HG02840 (cell line): ENCODE measurements around the gene NFATC2IP.
"Not testable (repeated sequence)": the region's sequence is repeated elsewhere in the genome, so short reads cannot be mapped to it uniquely, and the experiment has no call there.

Experiments used
- ATAC-seq: cut with Tn5 transposase; IDR thresholded peaks from one replicate; pipeline ENCODE4 v1.9.1; 2021; ENCODE audit warnings: mild to moderate bottlenecking, moderate library complexity, moderate number of reproducible peaks; ENCODE audit not compliant: unreplicated experiment, low FRiP score

NFATC2IP gene

DNA sequence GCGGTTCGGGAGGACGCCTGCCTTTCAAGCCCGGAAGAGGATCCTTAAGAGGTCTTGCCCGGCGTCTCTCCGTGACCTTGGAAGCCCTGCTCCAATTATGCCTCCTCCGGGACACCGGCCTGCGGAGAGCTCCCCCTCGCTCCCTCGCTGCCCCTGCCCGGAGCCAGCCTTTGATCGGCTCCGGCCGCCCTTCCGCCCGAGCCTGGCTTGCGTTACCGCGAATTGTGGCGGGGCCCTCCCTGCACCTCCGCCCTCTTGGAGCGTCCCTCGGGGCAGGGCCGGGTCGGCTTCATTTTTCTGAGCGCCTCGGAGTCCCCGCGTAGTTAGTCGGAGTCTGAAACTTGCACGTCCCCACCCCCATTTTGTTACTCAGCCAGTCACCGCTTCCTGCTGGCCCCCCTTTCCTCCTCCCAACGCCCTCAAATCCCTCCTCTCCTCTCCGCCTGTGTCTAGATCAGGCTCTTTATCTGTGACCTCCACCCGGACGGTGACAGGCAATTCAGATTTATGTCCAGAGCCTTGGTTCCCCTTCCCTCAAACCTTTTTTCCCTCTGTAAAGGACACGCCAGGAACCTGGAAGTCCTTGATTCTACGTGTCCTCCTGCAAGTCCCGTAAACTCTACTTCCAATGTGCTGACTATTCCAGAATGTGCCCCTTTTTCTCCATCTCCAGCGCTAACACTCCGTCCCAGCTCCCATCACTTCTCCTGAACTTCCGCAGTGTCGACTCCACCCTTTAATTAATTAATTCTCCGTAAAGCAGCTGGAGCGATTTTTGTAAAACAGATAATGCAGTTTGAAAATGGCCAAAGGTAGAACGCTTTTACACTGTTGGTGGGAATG, 25.1 kb upstream of the NFATC2IP start:
- ATAC-seq, result peak; percentile 29

- ATAC-seq, result not testable (repeated sequence)
Measured at GRCh38 chr16:28926284-28926683, 24.5 kb upstream of the NFATC2IP start.

GRCh38 chr16:28927815-28928214, 22.9 kb upstream of the NFATC2IP start:
- no peak for ATAC-seq

DNA sequence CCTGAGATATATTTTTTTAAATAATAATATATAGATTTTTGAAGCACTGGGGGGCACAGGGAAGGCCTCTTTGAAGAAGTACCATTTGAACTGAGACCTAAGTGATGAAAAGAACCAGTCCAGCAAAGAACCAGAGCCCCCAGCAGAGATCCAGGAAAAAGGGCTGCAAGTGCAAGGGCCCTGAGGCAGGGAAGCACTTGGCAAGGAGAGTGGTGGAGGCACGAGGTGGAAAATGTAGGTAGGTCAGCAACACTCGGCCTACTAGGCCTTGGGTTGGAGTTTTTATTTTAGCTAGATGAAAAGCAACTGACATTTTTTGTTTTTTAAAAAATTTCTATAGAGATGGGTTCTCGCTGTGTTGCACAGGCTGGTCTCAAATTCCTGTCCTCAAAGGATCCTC, 20.5 kb upstream of the NFATC2IP start:
- no peak for ATAC-seq

GRCh38 chr16:28930652-28931051, 20.1 kb upstream of the NFATC2IP start:
- no peak for ATAC-seq

- no peak for ATAC-seq
Measured at GRCh38 chr16:28931801-28932225, 18.9 kb upstream of the NFATC2IP start, which contains the start of gene CD19. Gene CD19, plus strand, starts transcription at chr16:28931971. Its CDS starts 30 bp downstream, at chr16:28932001.

DNA sequence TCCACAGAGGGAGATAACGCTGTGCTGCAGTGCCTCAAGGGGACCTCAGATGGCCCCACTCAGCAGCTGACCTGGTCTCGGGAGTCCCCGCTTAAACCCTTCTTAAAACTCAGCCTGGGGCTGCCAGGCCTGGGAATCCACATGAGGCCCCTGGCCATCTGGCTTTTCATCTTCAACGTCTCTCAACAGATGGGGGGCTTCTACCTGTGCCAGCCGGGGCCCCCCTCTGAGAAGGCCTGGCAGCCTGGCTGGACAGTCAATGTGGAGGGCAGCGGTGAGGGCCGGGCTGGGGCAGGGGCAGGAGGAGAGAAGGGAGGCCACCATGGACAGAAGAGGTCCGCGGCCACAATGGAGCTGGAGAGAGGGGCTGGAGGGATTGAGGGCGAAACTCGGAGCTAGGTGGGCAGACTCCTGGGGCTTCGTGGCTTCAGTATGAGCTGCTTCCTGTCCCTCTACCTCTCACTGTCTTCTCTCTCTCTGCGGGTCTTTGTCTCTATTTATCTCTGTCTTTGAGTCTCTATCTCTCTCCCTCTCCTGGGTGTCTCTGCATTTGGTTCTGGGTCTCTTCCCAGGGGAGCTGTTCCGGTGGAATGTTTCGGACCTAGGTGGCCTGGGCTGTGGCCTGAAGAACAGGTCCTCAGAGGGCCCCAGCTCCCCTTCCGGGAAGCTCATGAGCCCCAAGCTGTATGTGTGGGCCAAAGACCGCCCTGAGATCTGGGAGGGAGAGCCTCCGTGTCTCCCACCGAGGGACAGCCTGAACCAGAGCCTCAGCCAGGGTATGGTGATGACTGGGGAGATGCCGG, 18.2 kb upstream of the NFATC2IP start:
- no peak for ATAC-seq

GRCh38 chr16:28933171-28933570, 17.6 kb upstream of the NFATC2IP start:
- no peak for ATAC-seq

DNA sequence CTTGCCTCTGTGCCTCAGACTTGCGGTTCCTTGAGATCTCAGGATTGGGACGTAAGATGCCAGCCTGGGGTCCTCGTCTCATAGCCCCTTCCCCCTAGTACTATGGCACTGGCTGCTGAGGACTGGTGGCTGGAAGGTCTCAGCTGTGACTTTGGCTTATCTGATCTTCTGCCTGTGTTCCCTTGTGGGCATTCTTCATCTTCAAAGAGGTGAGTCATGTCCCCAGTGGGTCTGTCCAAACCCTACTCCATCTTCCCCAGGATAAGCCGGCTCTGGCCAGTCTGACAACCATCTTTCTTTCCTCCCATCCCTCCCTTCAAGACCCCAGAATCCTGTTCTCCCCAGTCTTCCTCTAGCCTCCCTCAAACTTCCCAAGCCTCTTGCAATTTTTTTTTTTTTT, 15.4 kb upstream of the NFATC2IP start:
- ATAC-seq, result no peak

DNA sequence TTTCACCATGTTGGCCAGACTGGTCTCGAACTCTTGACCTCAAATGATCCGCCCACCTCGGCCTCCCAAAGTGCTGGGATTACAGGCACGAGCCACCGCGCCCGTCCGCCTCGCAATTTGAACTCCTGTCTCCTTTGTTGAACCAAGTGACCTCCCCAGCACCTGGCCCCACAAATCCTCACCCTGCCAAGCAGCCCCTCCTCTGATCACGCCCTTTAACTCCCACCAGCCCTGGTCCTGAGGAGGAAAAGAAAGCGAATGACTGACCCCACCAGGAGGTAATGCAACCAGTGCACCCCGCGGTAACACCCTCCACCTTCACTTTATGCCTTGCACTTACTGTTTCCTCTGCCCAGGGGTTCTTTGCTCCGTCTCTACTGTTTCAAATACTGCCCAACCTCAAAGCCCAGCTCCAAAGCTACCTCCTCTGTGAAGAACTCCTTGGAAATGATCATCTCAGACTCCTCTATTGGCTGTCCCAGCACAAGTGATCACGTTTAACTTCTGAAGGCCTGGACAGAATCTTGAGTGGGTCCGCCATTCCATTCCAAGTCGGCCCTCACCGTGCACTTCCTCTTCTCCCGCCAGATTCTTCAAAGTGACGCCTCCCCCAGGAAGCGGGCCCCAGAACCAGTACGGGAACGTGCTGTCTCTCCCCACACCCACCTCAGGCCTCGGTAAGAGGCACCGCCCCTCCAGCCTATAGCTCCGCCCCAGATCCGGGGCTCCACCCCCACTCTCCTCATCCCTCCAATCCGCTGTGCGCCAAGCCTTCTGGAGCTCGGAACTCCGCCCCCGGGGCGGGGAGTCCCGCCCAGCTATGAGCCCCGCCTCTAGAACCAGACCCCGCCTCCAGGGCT, 14.6 kb upstream of the NFATC2IP start:
- peak; percentile 56 for ATAC-seq

DNA sequence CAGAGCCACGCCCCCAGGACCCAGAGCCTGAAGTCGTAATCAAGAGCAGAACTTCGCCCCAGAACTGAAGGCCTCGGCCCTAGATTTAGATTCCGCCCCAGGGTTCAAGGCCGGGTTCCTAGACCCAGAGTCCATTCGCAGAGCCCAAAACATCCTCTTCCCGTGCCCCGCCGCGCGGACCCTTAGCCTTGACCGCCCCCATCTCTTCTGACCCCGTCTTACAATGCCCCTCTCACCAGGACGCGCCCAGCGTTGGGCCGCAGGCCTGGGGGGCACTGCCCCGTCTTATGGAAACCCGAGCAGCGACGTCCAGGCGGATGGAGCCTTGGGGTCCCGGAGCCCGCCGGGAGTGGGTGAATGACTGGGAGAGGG, 14.0 kb upstream of the NFATC2IP start:
- no peak for ATAC-seq

GRCh38 chr16:28937222-28937876, 13.4 kb upstream of the NFATC2IP start:
- ATAC-seq, result no peak

DNA sequence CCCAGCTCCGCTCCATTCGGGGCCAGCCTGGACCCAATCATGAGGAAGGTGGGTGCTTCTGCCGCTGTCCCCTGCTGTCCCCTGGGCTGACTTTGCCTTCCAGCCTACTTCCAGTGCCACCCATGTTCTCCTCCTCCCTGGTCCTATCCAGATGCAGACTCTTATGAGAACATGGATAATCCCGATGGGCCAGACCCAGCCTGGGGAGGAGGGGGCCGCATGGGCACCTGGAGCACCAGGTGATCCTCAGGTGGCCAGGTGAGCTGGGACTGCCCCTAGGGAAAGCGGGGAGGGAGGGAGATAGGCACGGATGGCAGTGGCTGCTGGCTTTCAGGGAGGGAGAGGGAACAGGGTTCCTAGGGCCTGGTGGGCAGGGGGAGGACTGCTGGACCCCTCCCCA, 12.0 kb upstream of the NFATC2IP start:
- ATAC-seq, result no peak

DNA sequence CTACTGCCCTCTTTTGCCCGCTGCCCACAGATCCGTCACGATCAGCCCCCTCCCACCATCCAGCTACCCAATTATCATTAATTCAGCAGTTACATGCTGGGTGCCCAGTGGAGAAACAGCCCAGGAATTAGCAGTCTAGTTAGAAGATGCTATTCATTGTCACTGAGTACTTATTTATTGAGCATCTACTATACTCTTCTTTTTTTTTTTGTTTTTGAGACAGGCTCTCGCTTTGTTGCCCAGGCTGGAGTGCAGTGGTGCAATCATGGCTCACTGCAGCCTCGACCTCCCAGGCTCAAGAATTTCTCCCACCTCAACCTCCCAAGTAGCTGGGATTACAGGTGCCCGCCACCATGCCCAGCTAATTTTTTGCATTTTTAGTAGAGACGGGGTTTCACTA, 10.9 kb upstream of the NFATC2IP start:
- ATAC-seq, result not testable (repeated sequence)

DNA sequence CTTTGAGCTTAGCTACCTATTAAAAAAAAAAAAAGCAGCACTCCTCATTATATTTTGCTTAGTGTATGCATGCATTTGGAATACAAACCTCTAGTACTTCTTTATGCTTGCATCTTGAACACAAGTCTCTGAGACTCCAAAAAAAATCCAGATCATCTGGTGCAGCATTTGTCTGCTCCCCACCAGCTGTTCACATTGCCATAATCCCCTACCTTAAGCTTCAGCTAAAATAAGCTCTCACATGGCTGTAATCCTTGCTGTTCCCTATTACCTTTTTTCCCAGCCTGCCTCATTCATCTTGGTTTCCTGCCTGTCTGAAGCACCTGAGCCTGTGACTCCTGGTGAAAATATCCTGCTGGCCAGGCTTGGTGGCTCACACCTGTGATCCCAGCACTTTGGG, 7.5 kb upstream of the NFATC2IP start:
- ATAC-seq, result no peak

DNA sequence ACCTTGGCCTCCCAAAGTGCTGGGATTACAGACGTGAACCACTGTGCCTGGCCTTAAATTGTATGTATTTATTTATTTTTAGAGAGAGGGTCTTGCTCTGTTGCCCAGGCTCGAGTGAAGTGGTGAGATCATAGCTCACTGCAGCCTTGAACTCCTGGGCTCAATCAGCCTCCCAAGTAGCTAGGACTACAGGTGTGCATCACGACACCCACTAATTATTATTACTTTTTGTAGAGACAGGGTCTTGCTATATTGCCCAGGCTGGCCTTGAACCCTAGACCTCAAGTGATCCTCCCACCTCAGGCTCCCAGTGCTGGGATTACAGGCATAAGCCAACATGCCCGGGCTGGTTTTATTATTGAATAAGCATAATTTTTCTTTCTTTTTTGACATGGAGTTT, 4.1 kb upstream of the NFATC2IP start:
- ATAC-seq, result no peak

DNA sequence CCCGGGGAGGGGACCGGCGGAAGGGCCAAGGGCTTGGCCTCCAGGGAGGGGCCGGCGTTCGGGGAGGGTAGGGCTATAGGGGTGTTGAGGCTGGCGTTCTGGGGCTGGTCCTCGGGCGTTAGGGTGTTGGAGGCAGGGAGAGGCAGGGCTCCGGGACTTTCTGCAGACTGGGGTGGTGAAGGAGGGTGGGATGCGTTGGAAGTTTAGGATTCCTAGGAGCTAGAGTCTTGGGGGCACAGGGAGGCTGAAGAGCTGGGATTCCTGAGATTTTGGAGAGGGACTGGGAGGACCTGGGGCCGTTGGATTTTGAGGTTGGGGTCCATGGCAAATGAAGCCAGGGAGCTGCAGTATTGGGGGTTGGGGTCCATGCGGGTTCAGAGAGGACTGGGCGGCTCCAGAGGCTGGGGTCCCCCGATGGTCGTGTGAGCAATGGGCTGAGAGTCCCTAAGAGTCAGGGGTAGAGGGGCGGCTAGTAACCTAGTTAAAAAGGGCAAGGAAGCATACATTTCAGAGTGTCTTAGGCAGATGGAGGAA, 740 bp downstream of the NFATC2IP start:
- no peak for ATAC-seq

GRCh38 chr16:28958216-28958615, 7.5 kb downstream of the NFATC2IP start:
- no peak for ATAC-seq

- no peak for ATAC-seq
Measured at GRCh38 chr16:28958836-28959235, 8.1 kb downstream of the NFATC2IP start.

DNA sequence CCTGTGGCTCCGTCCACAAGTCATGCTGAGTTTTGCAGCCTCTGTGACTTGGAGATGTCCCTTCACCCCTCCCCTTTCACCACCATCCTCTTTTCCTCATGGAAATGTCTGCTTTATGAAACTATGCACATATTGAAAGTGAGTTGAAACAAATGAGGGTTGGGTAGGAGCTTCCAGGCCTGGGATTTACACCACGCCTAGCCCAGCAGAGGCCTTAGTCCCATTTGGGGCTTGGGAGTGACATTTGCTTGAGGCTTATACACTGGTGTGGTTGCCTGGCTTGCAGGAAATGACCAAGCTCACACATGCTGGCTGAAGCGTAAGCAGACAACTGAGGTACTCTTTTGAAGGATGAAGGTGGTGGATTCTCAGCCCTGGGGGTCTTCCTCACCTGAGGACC, 13.3 kb downstream of the NFATC2IP start:
- no peak for ATAC-seq
